T-helper 2 cell treated with Interferon-gamma antibody and Interleukin-4, amounts not matched to agents 100 ng/mL and 5 ng/mL, for 36 hours (primary cell): ENCODE measurements around the gene SPAG16. TPM values are rescaled to one million over a fixed set of nuclear protein-coding genes. Genes with fewer than 3 reads are reported as not detected.
"Not testable (repeated sequence)": the region's sequence is repeated elsewhere in the genome, so short reads cannot be mapped to it uniquely, and the experiment has no call there.

Experiments used
- intact Hi-C: fragments of 100-400 bp; cut with micrococcal nuclease; formaldehyde crosslinking; loops from one replicate; pipeline ENCODE4 v1.15.1; 2023
- total RNA-seq: library from RNA; stranded (reverse); gene quantifications from 2 replicates; pipeline ENCODE4 v1.2.3, GENCODE V29; 2022

Gene SPAG16
- total RNA-seq, 1 donor from 2014 or later: 10.0 TPM

DNA sequence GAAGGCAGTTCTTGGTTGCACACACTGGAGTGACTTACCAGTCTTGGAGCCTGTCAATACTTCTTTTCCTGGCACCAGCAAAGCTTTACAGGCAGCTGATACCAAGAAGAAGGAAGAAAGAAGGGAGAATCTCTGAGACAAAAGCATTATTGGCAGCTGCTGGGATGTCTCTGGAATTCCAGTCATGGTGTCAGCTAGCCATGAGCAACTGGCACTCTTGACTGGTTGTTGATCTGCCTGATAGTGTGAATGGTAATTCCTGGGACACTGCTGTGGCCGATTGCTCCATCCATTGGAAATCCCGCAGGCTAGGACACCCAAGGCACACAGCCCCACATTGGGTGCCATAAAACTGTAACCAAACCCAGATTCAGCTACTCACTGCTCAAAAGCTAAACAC lies 17.8 kb upstream of the SPAG16 start:
- intact Hi-C loops: no loop called here

DNA sequence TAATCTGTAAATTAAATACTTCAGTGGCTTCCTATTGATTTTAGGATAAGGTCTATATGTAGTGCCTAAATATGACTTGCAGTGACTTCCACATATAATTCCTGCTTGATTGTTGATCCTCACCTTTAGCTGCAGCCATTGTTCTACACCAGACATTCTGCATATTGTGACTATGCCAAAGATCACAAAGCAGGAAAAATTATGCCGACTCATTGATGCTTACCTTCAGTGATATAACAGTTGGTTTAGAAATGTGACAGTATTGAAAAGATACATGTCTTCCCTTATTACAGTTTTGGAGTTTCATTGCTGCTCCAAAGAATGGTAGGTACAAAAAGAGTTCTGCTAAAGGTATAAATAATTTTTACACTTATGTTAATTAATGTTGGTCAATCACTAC lies 12.3 kb upstream of the SPAG16 start:
- intact Hi-C loops: no loop called here

- intact Hi-C loops: no loop called here
Measured at GRCh38 chr2:213274143-213274542, 10.1 kb upstream of the SPAG16 start.

GRCh38 chr2:213275265-213275664 lies 9.0 kb upstream of the SPAG16 start:
- intact Hi-C loops: no loop called here

- intact Hi-C loops: not testable (repeated sequence)
Measured at GRCh38 chr2:213277134-213277533, 7.1 kb upstream of the SPAG16 start.

DNA sequence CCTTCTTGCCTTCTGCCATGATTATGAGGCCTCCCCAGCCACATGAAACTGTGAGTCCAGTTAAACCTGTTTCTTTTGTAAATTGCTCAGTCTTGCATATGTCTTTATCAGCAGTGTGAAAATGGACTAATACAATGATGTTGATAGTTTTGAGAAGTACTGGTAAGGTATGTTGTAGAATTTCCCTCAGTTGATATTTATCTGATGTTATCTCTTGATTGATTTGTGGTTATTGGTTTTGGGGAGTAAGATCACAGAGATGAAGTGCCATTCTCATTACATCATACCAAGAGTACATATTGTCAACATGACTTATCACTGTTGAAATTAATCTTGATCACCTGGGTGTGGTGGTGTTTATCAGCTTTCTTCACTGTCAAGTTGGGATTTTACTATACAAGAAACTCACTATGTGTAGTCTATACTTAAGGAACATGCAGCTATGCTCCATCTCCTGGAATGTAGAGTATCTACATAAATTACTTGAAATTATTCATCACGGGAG lies 5.1 kb upstream of the SPAG16 start:
- intact Hi-C loops: no loop called here

DNA sequence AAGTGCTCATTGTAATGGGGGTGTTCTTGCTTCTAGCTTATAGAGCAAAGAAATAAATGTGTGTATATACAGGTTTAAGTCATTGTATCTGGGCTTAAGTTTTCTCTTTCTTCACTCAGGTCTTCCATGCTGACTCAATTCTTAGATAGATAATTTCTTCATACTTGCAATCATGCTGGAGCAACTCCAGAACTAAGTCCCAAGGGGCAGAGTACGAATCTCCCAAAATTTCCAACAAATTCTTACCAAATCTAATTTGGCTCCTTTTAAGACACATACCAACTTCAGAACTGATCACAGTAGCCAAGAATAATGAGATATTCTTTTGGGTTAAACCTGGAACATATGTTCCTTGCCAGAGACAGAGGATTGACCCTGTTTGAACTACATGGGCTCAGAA lies 4.3 kb upstream of the SPAG16 start:
- intact Hi-C loops: no loop called here

GRCh38 chr2:213281156-213281555 lies 3.1 kb upstream of the SPAG16 start:
- intact Hi-C loops: no loop called here

DNA sequence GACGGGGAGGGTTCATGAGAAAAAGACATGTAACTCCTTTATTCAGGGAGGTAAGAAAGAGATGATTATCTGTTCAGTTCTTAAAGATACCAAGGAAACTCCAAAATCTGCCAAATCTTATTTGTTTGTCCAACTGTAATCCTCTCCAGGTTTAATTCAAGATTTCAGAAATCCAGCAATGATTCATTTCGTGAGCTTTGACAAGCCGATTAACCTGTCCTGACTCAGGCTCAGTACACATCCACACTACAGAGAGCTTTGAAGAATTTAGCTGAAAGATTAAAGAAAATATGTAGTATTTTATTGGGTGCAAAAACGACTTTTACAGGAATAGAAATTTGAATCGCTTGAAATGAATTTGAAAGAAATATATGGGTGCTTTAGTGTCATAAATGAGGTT lies 1.1 kb downstream of the SPAG16 start:
- intact Hi-C loops: loop anchor here (2.0 kb wide), 2 partner anchors 33 to 135 kb away; partner anchors contain the start of gene IKZF2

GRCh38 chr2:213286161-213286560 lies 1.9 kb downstream of the SPAG16 start:
- intact Hi-C loops: no loop called here

DNA sequence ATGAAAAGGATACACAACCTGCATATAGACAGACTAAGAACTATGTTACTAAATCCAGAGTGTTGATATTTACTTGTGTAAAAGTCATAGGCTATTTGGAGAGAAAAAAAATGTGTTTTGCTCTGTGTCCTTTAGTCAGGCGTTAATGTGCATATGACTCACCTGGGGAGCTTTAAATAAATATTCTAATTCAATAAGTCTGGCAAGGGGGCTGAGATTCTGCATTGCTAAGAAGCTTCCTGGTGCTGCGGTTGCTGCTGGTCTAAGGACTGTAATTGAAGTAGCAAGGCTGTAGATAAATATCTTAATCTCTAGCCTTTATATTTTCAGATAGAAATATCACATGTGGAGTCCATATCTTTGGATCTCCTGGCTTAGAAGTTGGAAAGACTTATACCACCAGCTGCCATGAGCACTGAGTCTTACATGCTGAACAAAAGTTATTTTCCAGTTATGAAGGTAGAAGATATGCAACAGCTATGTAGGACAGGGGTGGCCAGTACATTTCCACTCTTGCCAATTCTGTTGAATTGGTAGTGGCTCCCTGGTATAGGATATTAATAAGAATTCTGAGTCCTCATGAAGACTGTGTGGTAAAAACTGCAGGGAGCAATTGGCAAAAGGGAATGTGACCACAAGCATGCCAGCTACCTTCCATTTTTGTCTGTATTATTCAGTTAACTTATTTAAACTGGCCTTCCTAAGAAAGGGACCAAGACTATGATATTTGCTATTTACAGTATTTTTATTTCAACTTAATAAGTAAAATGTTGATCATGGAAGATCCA lies 4.8 kb downstream of the SPAG16 start:
- intact Hi-C loops: no loop called here

DNA sequence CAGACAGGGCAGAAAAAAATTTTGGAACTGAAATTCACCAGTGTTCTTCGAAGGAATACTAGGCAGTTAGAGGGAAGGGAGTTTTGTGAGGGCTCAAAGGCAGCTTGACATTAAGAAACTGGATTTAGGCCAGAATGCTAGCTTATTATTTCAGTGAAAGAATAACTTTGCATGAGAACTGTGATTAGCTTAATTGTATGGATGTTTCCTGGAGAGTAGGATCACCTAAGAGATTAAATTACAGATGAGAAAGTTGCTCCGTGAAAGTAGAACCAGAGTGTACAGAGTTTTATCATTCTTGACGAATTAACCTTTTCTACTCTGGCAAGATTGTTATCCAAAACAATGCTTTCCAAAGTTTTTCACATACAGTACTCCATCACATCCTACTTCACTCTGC lies 6.2 kb downstream of the SPAG16 start:
- intact Hi-C loops: no loop called here

- intact Hi-C loops: no loop called here
Measured at GRCh38 chr2:213296270-213296669, 12.0 kb downstream of the SPAG16 start.

- intact Hi-C loops: no loop called here
Measured at GRCh38 chr2:213306316-213306942, 22.2 kb downstream of the SPAG16 start.

DNA sequence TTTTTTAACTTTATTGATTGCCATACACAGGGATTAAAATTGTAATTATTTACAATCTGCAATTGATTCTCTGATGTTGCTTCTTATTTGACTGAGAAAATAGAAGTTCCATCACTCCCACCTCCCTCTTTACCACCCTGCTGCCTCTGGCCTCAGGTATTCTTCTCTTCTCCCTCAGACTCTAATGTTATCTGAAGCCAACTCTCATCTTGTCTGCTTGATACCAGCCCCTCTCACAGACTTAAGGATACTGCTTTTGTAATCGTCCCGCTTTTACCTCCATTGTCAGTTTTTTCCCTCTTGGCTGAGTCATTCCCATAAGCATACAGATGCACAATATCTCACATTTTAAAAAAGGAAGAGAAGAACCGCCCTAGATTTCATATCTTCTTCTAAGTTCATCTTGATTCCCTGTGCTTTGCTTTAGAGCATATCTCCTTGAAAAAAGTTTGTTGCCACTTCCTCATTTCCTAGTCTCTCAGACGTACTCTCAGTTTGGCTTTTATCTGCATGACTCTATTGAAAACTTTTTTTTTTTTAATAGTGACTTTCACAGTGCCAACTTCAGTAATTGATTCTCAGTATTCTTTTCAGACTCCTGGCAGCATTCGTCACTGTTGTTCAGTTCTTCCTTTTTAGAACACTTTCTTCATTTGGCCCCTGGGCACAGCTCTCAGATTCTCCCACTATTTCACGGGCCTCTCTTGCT lies 31.1 kb downstream of the SPAG16 start:
- intact Hi-C loops: no loop called here

- intact Hi-C loops: no loop called here
Measured at GRCh38 chr2:213316001-213316735, 31.9 kb downstream of the SPAG16 start.

DNA sequence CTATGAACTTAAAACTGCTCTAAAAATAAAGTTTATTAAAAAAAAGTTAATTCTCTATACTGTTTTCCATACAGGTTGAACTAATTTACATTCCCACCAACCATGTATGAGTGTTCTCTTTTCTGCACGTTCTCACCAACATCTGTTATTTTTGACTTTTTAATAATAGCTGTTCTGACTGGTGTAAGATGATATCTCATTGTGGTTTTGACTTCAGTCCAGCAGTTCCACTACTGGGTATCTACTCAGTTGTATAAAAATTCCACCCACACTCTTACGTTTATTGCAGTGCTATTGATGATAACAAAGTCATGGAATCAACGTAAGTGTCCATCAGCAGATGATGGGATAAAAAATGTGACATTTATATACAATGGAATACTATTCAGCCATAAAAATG lies 33.7 kb downstream of the SPAG16 start:
- intact Hi-C loops: no loop called here

GRCh38 chr2:213320604-213321003 lies 36.3 kb downstream of the SPAG16 start:
- intact Hi-C loops: no loop called here

DNA sequence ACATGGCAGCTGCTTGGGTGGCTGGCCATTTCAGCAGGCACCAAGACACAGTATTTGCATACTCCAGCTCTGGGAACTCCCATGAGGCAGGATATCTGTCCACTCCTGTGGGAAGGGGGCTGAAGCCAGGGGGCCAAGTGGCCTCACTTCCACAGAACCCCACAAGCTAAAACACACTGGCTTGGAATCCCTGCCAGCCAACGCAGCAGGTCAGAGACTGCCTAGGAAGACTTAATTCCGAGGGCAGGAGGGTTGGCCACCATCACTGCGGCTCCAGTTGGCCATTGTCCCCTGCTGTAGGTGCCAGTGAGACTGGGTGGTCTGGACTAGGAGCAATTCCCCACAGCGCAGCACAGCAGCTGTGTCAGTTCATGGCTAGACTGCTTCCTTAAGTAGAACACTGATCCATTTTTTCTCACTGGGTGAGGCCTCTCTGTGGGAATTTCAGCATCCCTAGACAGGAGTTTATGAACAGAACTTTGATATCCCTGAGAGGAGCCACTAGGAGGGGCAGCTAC lies 52.0 kb downstream of the SPAG16 start:
- intact Hi-C loops: no loop called here

DNA sequence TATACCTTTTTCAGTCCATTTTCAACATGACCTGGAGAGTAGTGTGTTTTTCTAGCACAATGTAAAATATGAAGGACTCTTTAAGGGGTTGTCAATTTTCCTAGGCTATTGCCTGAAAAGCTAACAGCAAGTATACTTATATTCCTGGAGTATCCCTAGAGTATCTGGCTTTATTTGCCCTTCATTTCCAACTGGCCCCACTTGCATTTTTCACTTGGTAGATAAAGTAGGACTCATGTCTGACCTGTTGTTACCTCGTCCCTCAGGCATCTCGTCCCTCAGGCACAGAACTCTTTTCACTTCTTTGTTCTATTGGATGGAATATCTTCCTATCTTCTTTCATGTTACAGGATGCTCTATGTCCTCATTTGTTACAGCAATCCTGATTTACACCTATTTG lies 69.2 kb downstream of the SPAG16 start:
- intact Hi-C loops: no loop called here

DNA sequence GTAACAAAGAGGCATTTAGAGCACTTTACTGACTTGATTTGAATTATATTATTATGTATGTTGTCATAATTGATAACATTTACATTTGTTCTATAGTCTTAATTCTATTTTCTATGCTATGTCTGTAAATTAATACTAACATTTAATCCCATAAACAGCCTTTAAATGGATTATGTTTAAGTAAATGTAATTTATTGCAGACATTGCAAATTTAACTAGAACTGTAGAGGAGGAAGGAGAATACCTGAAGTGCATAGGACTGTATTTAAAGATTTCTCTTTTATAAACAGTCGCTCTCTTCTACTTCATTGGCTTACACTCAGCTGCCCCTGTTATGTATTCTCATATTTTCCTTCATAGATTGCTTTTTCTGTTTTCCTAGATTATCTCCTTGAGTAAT lies 92.4 kb downstream of the SPAG16 start:
- intact Hi-C loops: no loop called here
